CD4-positive, alpha-beta memory T cell (primary cell): Measurements from ENCODE around the gene EFNA5. TPM values are rescaled to one million over a fixed set of nuclear protein-coding genes. Genes with fewer than 3 reads are reported as not detected.

ENCODE experiments used
- CTCF ChIA-PET: fragments of 350-600 bp; sonication (Branson Sonifier 250); formaldehyde crosslinking; loops from one replicate; lab custom pipeline; 2021; ENCODE audit warnings: inconsistent platforms; ENCODE audit not compliant: partially characterized antibody; lab: Charles Lee
- POLR2A ChIA-PET: fragments of 350-600 bp; sonication (Branson Sonifier 250); formaldehyde crosslinking; loops from one replicate; lab custom pipeline; 2021; ENCODE audit not compliant: partially characterized antibody; lab: Charles Lee
- DNase-seq, 5 donors: peaks; one replicate each; pipeline versions ENCODE4 v3.0.0 to v3.0.0-alpha.2; 2020 to 2022; ENCODE audit warnings: mixed read lengths in 1 of 5
- H3K27ac ChIP-seq: one replicate; pipeline ENCODE4 v1.7.0; 2013; ENCODE audit warnings: low read depth, low read length
- H3K27me3 ChIP-seq: 2 replicates; pipeline ENCODE4 v1.7.0; 2013; ENCODE audit warnings: mild to moderate bottlenecking, low read length, moderate library complexity; ENCODE audit not compliant: insufficient read depth
- H3K36me3 ChIP-seq: 2 replicates; pipeline ENCODE4 v1.7.0; 2013; ENCODE audit warnings: mild to moderate bottlenecking, low read length, moderate library complexity; ENCODE audit not compliant: insufficient read depth
- H3K4me1 ChIP-seq: 2 replicates; pipeline ENCODE4 v1.7.0; 2013; ENCODE audit warnings: mild to moderate bottlenecking, low read length, moderate library complexity; ENCODE audit not compliant: insufficient read depth
- H3K4me3 ChIP-seq, 2 donors: one replicate each; pipeline ENCODE4 v1.7.0; 2013; ENCODE audit warnings: low read length in 2 of 2, mild to moderate bottlenecking in 1 of 2
- H3K9me3 ChIP-seq, 2 donors: one replicate each; pipeline ENCODE4 v1.7.0; 2013; ENCODE audit warnings: low read length in 2 of 2, control low read depth in 1 of 2; ENCODE audit not compliant: control insufficient read depth in 1 of 2
- H3K27ac Mint-ChIP-seq, 7 donors: one replicate each; pipeline ENCODE4 v1.8.0; 2020 to 2021; ENCODE audit warnings: mixed read lengths in 7 of 7, mild to moderate bottlenecking in 6 of 7, inconsistent platforms in 3 of 7, moderate library complexity in 3 of 7
- H3K27me3 Mint-ChIP-seq, 2 donors: one replicate each; pipeline ENCODE4 v1.8.0; 2020 to 2021; ENCODE audit warnings: mixed read lengths in 2 of 2
- H3K36me3 Mint-ChIP-seq, 2 donors: one replicate each; pipeline ENCODE4 v1.8.0; 2020 to 2021; ENCODE audit warnings: mixed read lengths in 2 of 2, inconsistent platforms in 1 of 2, mild to moderate bottlenecking in 1 of 2
- H3K4me1 Mint-ChIP-seq, 4 donors: one replicate each; pipeline ENCODE4 v1.8.0; 2020 to 2021; ENCODE audit warnings: mixed read lengths in 4 of 4, mild to moderate bottlenecking in 1 of 4
- H3K4me3 Mint-ChIP-seq, 8 donors: one replicate each; pipeline ENCODE4 v1.8.0; 2020 to 2021; ENCODE audit warnings: mixed read lengths in 8 of 8, mild to moderate bottlenecking in 7 of 8, moderate library complexity in 6 of 8, inconsistent platforms in 3 of 8
- H3K9me3 Mint-ChIP-seq, 8 donors: one replicate each; pipeline ENCODE4 v1.8.0; 2020 to 2021; ENCODE audit warnings: mixed read lengths in 8 of 8, mild to moderate bottlenecking in 5 of 8, inconsistent platforms in 3 of 8, moderate library complexity in 1 of 8
- intact Hi-C: fragments of 100-400 bp; cut with micrococcal nuclease; formaldehyde crosslinking; loops from one replicate; pipeline ENCODE4 v1.15.1; 2023
- polyA plus RNA-seq, 2 donors: library from polyadenylated mRNA; unstranded; fragments of 300-500 nt; fragmentation: Illumina TruSeq; gene quantifications; one replicate each; pipeline ENCODE4 v1.2.3, GENCODE V29; 2021
- total RNA-seq, 2 experiments: library from RNA; stranded (reverse); gene quantifications; one replicate each; pipeline ENCODE4 v1.2.3, GENCODE V29; 2021

The EFNA5 gene
- total and polyA plus RNA-seq, 4 experiments from 2014 or later: not detected

DNA sequence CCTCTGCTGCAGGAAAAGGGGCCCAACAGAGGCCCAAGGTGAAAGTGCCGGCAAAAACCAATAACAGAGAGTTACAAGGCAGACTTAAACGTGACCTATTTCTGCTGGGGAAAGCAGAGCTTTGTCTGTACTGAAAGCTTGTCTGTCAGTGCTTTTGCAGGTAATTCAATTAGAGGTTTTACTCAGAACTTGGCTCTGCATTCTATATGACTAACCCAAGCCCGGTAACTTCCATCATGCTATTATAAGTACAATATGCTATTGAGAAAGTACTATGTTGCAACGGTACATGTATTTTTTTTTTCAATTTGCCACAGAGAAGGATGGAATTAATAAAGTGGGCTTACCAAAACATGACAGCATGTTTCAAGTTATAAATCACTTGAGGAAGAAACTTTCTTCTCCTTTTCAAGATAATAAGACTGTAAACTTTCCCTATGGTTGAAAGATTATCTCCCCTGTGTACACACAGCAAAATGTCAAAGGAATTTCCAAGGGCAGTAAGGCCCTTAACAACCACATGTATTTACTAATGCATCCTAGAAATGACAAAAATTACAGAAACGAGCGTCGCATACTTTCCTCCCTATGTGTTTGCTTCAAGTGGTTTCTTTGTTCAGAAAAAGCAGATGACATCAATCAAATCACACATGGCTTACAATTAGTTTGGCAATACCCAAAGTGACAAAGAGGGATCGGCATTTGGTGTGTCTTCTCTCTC lies 282.4 kb downstream of the EFNA5 start:
- Mint-ChIP-seq H3K4me3 (peak overlapping the region in 7 of 8 donors; percentile 7 to 76 (median 60)), H3K4me1 (peaks cover 20 to 27% (median 25%) of the 10 kb centered on the region in 4 donors), H3K9me3 (no peaks in the 10 kb centered on the region), H3K27ac (peak overlapping the region in 5 of 7 donors; percentile 15 to 67 (median 37)), H3K36me3 (no peaks in the 10 kb centered on the region), H3K27me3 (no peaks in the 10 kb centered on the region)
- intact Hi-C loops: no loop called here
- Histone ChIP-seq H3K4me3 (no peak overlapping the region), H3K27me3 (no peaks in the 10 kb centered on the region), H3K9me3 (no peaks in the 10 kb centered on the region), H3K4me1 (peaks cover 25% of the 10 kb centered on the region), H3K36me3 (no peaks in the 10 kb centered on the region), H3K27ac (no peak overlapping the region)
- ChIA-PET CTCF (interaction anchor here (1.0 kb wide), 1 partner anchor 184 kb away, joined by 3 read pairs; no protein-coding TSS in a partner anchor), POLR2A (interaction anchor here (0.7 kb wide), 1 partner anchor 75 kb away, joined by 3 read pairs; no protein-coding TSS in a partner anchor)
- no peak for DNase-seq

DNA sequence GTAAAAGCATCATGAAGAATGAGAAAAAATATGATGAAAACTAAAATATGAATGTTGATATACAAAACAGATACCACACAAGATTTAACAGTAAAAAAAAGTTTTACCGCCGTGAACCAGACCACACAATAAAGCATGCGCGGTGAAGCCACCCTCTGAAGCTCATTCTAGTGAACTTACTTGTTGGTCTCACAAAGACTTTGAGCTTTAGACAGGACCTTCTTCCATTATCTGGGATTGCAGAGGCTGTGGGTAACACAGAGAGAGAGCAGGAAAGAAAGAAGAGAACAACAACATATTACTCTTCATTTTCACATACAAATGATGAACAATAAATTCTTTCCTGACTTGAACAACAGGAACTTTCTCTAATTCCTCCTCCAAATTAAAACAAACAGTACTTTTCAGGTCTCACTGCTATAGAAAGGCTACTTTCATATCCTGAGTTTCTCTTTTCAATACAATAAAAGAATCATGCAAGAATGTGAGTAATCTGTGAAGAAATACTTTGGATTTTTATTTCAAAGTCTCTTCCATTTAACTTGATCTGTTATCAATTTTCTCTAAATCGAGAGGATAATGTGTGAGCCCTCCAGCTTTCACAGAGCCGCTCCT lies 283.1 kb downstream of the EFNA5 start:
- ChIA-PET POLR2A (no interaction called here), CTCF (interaction anchor here (1.0 kb wide), 1 partner anchor 185 kb away, joined by 3 read pairs; no protein-coding TSS in a partner anchor)
- Histone ChIP-seq H3K27ac (no peak overlapping the region), H3K36me3 (no peaks in the 10 kb centered on the region), H3K9me3 (no peaks in the 10 kb centered on the region), H3K4me3 (no peak overlapping the region), H3K27me3 (no peaks in the 10 kb centered on the region), H3K4me1 (peaks cover 25% of the 10 kb centered on the region)
- H3K36me3 Mint-ChIP-seq: no peaks in the 10 kb centered on the region
- H3K4me3 Mint-ChIP-seq: peak overlapping the region in 7 of 8 donors; percentile 7 to 76 (median 60)
- no peak for DNase-seq
- no peaks in the 10 kb centered on the region for H3K27me3 Mint-ChIP-seq
- peaks cover 20 to 27% (median 25%) of the 10 kb centered on the region in 4 donors for H3K4me1 Mint-ChIP-seq
- no peaks in the 10 kb centered on the region for H3K9me3 Mint-ChIP-seq
- intact Hi-C loops: no loop called here
- peak overlapping the region in 5 of 7 donors; percentile 15 to 67 (median 37) for H3K27ac Mint-ChIP-seq

DNA sequence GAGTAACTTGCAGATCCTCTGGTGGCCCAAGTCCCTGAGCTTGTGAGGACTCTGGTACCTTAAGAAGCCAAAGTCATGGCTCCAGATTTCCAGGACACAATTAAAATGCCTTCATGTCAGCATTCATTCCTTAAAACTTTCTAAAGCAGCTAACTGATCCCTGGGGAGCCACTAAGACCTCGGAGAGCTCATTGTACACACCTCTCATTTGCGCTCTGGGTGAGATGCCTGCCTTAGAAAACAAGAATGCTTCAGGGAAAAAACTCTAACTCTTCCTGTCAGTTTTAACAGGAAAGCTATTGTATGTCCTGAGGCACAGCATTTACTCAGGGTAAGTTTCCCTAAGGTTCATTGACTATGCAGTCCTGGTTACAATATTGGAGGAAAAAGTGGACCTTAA lies 285.0 kb downstream of the EFNA5 start:
- Histone ChIP-seq H3K36me3 (no peaks in the 10 kb centered on the region), H3K27ac (no peak overlapping the region), H3K4me1 (peaks cover 25% of the 10 kb centered on the region), H3K9me3 (no peaks in the 10 kb centered on the region), H3K27me3 (no peaks in the 10 kb centered on the region), H3K4me3 (no peak overlapping the region)
- peaks cover 20 to 27% (median 25%) of the 10 kb centered on the region in 4 donors for H3K4me1 Mint-ChIP-seq
- intact Hi-C loops: no loop called here
- ChIA-PET POLR2A (no interaction called here), CTCF (no interaction called here)
- no peaks in the 10 kb centered on the region for H3K36me3 Mint-ChIP-seq
- no peak for DNase-seq
- H3K9me3 Mint-ChIP-seq: peaks cover 0 to 3% (median 0%) of the 10 kb centered on the region in 8 donors
- H3K4me3 Mint-ChIP-seq: no peak overlapping the region
- peaks cover 0 to 2% of the 10 kb centered on the region in 2 donors for H3K27me3 Mint-ChIP-seq
- H3K27ac Mint-ChIP-seq: no peak overlapping the region

DNA sequence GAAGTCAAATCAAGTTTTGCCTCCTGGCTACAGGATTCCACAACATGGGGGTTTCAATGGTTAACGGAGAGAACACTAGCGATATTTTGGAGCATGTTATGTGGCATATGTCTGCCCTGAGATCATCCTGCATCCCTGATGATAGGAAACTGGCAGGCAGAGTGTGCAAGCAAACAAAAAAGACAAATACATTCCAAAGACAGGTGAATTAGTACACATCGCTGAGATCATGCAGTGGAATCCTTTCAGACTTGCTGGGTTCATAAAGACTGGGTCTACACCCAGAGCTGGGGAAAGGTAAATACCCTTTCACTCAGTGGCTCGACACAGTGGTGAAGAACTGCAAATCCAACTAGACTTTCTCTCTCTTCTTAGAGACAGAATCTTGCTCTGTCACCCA lies 286.5 kb downstream of the EFNA5 start:
- no peak for DNase-seq
- H3K27ac ChIP-seq: no peak overlapping the region
- Mint-ChIP-seq H3K27me3 (peaks cover 2% of the 10 kb centered on the region in 2 donors), H3K36me3 (no peaks in the 10 kb centered on the region), H3K9me3 (peaks cover 0 to 3% (median 0%) of the 10 kb centered on the region in 8 donors), H3K4me3 (no peak overlapping the region), H3K27ac (no peak overlapping the region), H3K4me1 (peaks cover 15 to 21% (median 19%) of the 10 kb centered on the region in 4 donors)
- intact Hi-C loops: no loop called here
- H3K4me1 ChIP-seq: peaks cover 17% of the 10 kb centered on the region
- no peaks in the 10 kb centered on the region for H3K9me3 ChIP-seq
- no peak overlapping the region for H3K4me3 ChIP-seq
- no peaks in the 10 kb centered on the region for H3K36me3 ChIP-seq
- ChIA-PET CTCF (interaction anchor here (0.6 kb wide), 1 partner anchor 16 kb away, joined by 3 read pairs; no protein-coding TSS in a partner anchor), POLR2A (no interaction called here)
- no peaks in the 10 kb centered on the region for H3K27me3 ChIP-seq

DNA sequence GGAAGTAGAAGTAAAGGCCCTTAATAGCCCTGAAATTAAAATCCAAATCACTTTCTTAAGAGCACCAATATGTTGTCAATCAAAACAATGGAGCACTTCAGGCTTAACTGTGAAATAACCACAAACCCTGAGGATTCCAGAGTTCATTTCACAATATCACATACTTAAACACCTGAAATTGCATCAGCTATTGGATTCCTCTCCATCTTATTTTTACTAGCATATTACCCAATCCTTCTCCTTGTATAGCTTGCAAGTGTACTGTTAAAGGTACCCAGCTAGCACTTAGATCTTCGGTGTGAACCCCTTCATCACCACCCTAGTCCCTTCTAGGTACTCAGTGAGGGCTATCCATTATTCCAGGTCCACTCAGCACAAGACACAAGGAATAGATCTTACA lies 287.3 kb downstream of the EFNA5 start:
- H3K4me3 ChIP-seq: no peak overlapping the region
- Mint-ChIP-seq H3K27ac (no peak overlapping the region), H3K27me3 (peaks cover 2% of the 10 kb centered on the region in 2 donors), H3K36me3 (no peaks in the 10 kb centered on the region), H3K9me3 (peaks cover 0 to 3% (median 0%) of the 10 kb centered on the region in 8 donors), H3K4me1 (peaks cover 10 to 12% (median 11%) of the 10 kb centered on the region in 4 donors), H3K4me3 (no peak overlapping the region)
- no peaks in the 10 kb centered on the region for H3K36me3 ChIP-seq
- intact Hi-C loops: no loop called here
- CTCF ChIA-PET: no interaction called here
- H3K27me3 ChIP-seq: no peaks in the 10 kb centered on the region
- no peak for DNase-seq
- peaks cover 9% of the 10 kb centered on the region for H3K4me1 ChIP-seq
- H3K9me3 ChIP-seq: no peaks in the 10 kb centered on the region
- H3K27ac ChIP-seq: no peak overlapping the region
- POLR2A ChIA-PET: no interaction called here

DNA sequence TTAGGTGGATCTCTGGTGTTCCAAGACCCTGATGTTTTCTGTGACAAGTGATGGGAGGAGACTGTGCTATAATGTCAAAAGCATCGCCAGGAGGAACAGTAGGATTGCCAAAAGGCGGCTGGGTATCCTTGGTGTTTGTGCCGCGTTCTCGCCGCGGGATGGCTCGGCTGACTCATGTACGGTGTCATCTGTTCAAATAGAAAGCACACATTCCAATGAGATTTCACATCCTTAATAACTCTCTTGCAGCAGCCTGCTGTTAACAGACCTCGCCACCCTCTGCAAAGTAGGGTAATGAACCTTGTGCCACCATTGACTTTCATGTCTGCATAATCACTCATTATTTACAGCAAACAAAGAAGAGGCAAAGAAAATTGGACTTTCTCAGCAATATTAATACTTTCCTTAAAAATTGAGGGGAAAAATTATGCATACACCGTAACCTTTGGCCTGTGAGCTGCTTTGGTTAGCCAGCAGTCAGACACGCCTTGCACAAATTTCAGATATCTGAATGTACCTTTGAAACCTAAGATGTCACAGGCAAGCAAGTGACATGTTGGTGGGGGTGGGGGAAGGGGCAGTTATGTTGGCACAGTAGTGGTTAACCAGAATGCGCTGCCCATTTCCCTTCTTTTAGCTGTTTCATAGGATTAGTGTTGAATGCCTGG lies 289.4 kb downstream of the EFNA5 start:
- CTCF ChIA-PET: no interaction called here
- H3K4me3 ChIP-seq: no peak overlapping the region
- Mint-ChIP-seq H3K4me1 (no peaks in the 10 kb centered on the region), H3K4me3 (no peak overlapping the region), H3K36me3 (no peaks in the 10 kb centered on the region), H3K27me3 (peaks cover 2 to 6% of the 10 kb centered on the region in 2 donors), H3K9me3 (peaks cover 0 to 3% (median 0%) of the 10 kb centered on the region in 8 donors), H3K27ac (no peak overlapping the region)
- no peak for DNase-seq
- no peaks in the 10 kb centered on the region for H3K9me3 ChIP-seq
- POLR2A ChIA-PET: no interaction called here
- no peaks in the 10 kb centered on the region for H3K4me1 ChIP-seq
- H3K36me3 ChIP-seq: no peaks in the 10 kb centered on the region
- no peaks in the 10 kb centered on the region for H3K27me3 ChIP-seq
- intact Hi-C loops: no loop called here
- H3K27ac ChIP-seq: no peak overlapping the region

DNA sequence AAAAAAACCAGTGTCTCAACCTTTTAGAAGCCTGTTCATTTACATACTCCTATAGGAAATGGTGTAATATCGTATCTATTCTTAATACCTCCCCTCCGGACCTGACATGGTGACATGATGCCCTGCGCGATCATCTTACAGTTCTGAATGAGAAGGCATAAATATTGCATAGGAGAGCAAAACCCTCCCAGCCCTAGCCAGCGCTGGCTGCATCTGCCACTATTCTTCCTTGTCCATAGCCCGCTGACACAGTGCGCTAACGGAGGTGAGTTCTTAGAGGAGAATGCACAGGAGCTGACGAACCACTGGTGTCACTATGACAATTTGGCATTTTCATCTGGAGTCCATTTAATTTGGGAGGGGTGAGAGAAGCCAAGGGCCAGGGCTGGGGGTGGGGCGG lies 290.1 kb downstream of the EFNA5 start:
- Mint-ChIP-seq H3K27ac (no peak overlapping the region), H3K9me3 (peaks cover 0 to 3% (median 0%) of the 10 kb centered on the region in 8 donors), H3K4me3 (no peak overlapping the region), H3K36me3 (no peaks in the 10 kb centered on the region), H3K4me1 (no peaks in the 10 kb centered on the region), H3K27me3 (peaks cover 2 to 6% of the 10 kb centered on the region in 2 donors)
- DNase-seq: no peak
- Histone ChIP-seq H3K9me3 (no peaks in the 10 kb centered on the region), H3K4me3 (no peak overlapping the region), H3K4me1 (no peaks in the 10 kb centered on the region), H3K27me3 (no peaks in the 10 kb centered on the region), H3K36me3 (no peaks in the 10 kb centered on the region), H3K27ac (no peak overlapping the region)
- ChIA-PET CTCF (no interaction called here), POLR2A (no interaction called here)
- intact Hi-C loops: no loop called here
